T-helper 2 cell treated with Interferon-gamma antibody and Interleukin-4, amounts not matched to agents 5 μg/mL and 100 μg/mL, for 36 hours (primary cell): ENCODE measurements around the gene TK1.

Experiments used
- DNase-seq: peaks from one replicate; pipeline ENCODE4 v3.0.0; 2021; ENCODE audit warnings: low spot score
- H3K27ac Mint-ChIP-seq: one replicate; pipeline ENCODE4 v1.8.0; 2021; ENCODE audit warnings: mild to moderate bottlenecking, mixed read lengths
- H3K27me3 Mint-ChIP-seq: one replicate; pipeline ENCODE4 v1.8.0; 2021; ENCODE audit warnings: low read depth, mixed read lengths
- H3K36me3 Mint-ChIP-seq: one replicate; pipeline ENCODE4 v1.8.0; 2021; ENCODE audit warnings: low read depth, mixed read lengths
- H3K4me1 Mint-ChIP-seq: one replicate; pipeline ENCODE4 v1.8.0; 2021; ENCODE audit warnings: low read depth, mixed read lengths
- H3K4me3 Mint-ChIP-seq: one replicate; pipeline ENCODE4 v1.8.0; 2022; ENCODE audit warnings: mild to moderate bottlenecking, moderate library complexity, mixed read lengths
- H3K9me3 Mint-ChIP-seq: one replicate; pipeline ENCODE4 v1.8.0; 2021; ENCODE audit warnings: mixed read lengths

Gene TK1

DNA sequence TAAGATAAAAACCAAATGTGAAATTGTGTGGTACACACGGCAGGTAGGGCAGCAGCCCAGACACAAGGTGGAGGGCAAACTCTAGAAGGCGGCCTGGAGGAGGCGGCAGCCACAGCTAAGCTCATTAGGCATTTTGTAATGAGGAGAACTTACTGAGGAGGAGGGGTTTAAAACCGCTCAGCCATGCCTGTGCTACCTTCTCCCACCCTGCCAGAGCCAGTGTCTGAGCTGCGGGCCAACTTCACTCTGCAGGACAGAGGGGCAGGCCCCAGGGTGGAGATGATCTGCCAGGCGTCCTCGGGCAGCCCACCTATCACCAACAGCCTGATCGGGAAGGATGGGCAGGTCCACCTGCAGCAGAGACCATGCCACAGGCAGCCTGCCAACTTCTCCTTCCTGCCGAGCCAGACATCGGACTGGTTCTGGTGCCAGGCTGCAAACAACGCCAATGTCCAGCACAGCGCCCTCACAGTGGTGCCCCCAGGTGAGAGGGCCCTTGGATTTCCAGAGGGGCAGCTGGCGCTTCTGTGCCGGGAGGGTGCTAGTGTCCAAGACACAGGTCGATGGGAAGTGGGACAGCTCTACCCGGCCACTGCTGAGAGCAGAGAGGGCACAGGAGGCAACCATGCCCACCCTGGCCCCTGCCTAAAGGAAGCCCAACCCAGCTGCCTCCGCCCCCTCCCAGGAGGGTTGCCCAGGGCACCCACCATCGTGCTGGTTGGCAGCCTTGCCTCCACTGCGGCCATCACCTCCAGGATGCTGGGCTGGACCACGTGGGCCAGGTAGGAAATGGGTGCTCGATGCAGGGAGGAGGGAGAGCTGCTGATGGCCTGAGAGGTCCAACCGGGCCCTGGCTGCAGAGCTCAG is 22.7 kb downstream of the TK1 start:
- H3K36me3 Mint-ChIP-seq = no peaks in the 10 kb centered on the region
- no peak overlapping the region for H3K27ac Mint-ChIP-seq
- H3K4me1 Mint-ChIP-seq = peaks cover 6% of the 10 kb centered on the region
- H3K27me3 Mint-ChIP-seq = no peaks in the 10 kb centered on the region
- H3K4me3 Mint-ChIP-seq = no peak overlapping the region
- no peak for DNase-seq
- no peaks in the 10 kb centered on the region for H3K9me3 Mint-ChIP-seq

DNA sequence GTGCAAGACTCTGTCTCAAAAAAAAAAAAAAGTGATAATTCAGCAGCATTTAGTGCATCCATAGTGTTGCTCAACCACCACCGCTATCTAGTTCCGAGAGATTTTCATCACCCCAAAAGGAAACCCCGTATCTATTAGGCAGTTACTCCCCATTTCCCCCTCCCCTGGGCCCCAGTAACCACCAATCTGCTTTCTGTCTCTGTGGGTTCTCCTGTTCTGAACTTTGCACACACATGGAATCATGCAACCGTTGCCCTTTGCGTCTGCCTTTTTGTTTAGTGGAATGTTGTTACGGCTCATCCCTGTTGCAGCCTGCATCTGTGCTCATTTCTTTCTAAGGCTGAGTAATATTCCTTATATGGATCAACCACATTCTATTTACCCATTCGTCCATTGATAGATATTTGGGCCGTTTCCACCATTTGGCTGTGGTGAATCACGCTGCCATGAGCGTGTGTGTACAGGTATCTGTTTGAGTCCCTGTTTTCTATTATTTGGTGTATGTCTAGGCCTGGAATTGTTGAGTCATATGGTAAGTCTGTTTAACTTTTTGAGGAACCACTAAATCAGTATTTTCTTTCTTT is 27.2 kb downstream of the TK1 start:
- H3K9me3 Mint-ChIP-seq = no peaks in the 10 kb centered on the region
- no peak overlapping the region for H3K4me3 Mint-ChIP-seq
- H3K36me3 Mint-ChIP-seq = no peaks in the 10 kb centered on the region
- DNase-seq = no peak
- peak overlapping the region; percentile 53 for H3K27ac Mint-ChIP-seq
- no peaks in the 10 kb centered on the region for H3K27me3 Mint-ChIP-seq
- H3K4me1 Mint-ChIP-seq = peaks cover 8% of the 10 kb centered on the region

DNA sequence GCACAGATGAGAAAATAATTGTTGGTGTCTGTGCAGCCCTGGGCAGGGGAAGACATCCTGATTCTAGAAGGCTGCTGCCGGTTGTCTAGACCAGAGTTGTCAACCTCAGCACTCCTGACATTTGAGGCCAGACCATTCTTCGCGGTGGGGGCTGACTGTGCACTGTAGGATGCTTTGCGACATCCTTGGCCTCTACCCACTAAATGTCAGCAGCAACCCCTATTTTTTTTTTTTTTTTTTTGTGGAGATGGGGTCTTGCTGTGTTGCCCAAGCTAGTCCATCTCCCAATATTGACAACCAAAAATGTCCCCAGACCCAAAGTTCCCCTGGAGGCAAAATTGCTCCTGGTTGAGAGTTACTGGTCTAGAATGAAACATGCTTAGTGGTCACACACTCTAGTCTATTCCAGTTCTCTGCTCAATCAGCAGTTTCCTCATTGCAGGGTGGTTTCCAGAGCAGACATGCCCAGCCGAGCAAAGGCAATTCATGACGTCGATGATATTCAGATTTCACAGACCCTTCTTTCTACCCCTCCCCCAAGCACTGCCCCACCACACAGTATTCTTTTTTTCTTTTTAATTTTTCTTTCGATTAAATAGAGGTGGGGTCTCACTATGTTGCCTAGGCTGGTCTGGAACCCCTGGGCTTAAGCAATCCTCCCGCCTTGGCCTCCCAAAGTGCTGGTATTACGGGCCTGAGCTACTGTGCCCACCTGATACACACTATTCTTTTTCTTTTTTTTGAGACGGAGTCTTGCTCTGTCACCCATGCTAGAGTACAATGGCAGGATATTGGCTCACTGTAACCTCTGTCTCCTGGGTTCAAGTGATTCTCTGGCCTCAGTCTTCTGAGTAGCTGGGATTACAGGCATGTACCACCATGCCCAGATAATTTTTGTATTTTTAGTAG is 31.7 kb downstream of the TK1 start:
- no peaks in the 10 kb centered on the region for H3K27me3 Mint-ChIP-seq
- H3K4me1 Mint-ChIP-seq = peaks cover 8% of the 10 kb centered on the region
- H3K36me3 Mint-ChIP-seq = no peaks in the 10 kb centered on the region
- H3K4me3 Mint-ChIP-seq = no peak overlapping the region
- no peak for DNase-seq
- H3K27ac Mint-ChIP-seq = no peak overlapping the region
- no peaks in the 10 kb centered on the region for H3K9me3 Mint-ChIP-seq

- Mint-ChIP-seq H3K9me3 (no peaks in the 10 kb centered on the region), H3K27me3 (no peaks in the 10 kb centered on the region), H3K36me3 (no peaks in the 10 kb centered on the region), H3K27ac (no peak overlapping the region), H3K4me3 (no peak overlapping the region), H3K4me1 (peaks cover 8% of the 10 kb centered on the region)
- DNase-seq = no peak
These were observed 35.3 kb downstream of the TK1 start for GRCh38 chr17:78151514-78152008.

DNA sequence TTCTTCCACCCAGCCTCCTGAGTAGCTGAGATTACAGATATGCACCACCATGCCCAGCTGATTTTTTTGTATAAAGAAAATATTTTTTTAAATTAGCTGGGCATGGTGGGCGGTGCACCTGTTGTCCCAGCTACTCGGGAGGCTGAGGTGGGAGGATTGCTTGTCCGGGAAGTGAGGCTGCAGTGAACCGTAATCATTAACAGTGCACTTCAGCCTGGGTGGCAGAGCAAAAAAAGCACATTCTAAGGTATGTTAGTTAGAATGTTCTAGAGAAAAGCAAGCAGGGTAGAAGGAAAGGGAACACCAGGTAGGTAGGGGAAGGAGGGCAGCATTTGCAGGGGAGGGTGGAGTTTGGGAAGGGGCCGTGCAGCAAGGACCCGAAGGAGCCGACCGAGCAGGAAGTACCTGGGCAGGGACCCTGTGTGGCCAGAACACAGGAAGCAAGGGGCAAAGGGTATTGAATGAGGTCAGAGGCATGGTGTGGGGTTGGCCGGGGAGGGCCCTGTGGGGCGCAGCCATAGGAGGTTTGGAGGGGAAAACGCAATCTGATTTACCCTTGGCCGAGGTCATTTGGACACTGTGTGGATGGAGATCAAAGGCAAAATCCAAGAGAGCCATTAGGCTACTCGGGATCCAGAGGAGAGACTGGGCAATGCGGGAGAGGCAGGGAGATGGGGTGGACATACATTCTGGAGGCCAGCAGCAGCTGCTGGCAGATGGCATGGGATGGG is 38.4 kb downstream of the TK1 start:
- H3K4me3 Mint-ChIP-seq = no peak overlapping the region
- H3K27me3 Mint-ChIP-seq = no peaks in the 10 kb centered on the region
- no peaks in the 10 kb centered on the region for H3K36me3 Mint-ChIP-seq
- H3K9me3 Mint-ChIP-seq = no peaks in the 10 kb centered on the region
- H3K27ac Mint-ChIP-seq = no peak overlapping the region
- peaks cover 6% of the 10 kb centered on the region for H3K4me1 Mint-ChIP-seq
- no peak for DNase-seq

- H3K4me1 Mint-ChIP-seq = peaks cover 6% of the 10 kb centered on the region
- H3K27me3 Mint-ChIP-seq = no peaks in the 10 kb centered on the region
- no peak for DNase-seq
- H3K9me3 Mint-ChIP-seq = no peaks in the 10 kb centered on the region
- H3K36me3 Mint-ChIP-seq = peaks cover 5% of the 10 kb centered on the region
- no peak overlapping the region for H3K27ac Mint-ChIP-seq
- no peak overlapping the region for H3K4me3 Mint-ChIP-seq
These were observed 39.4 kb downstream of the TK1 start for GRCh38 chr17:78147315-78147998.

- Mint-ChIP-seq H3K27ac (no peak overlapping the region), H3K9me3 (no peaks in the 10 kb centered on the region), H3K4me3 (no peak overlapping the region), H3K36me3 (peaks cover 10% of the 10 kb centered on the region), H3K4me1 (peaks cover 6% of the 10 kb centered on the region), H3K27me3 (no peaks in the 10 kb centered on the region)
- no peak for DNase-seq
These were observed 40.0 kb downstream of the TK1 start for GRCh38 chr17:78146881-78147280.

DNA sequence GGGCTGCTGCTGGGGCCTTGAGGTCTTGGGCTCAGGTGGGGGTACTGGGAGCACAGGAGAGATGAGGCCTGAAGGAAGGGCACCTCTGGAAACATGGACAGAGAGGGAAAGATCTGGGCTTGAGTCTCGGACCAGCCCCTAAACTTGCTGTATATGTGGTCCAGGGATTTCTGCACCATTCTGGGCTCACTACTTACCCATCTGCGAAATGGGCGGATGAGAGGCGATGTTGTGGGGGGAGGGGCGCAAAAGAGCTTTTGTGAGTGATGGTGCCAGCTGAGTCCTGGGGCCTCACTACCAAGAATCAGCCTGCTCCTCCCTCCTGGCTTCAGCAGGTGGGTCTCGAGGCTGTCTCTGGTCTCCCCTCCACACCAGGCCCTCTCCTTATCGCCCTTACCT is 40.4 kb downstream of the TK1 start:
- DNase-seq = no peak
- Mint-ChIP-seq H3K4me1 (peaks cover 6% of the 10 kb centered on the region), H3K4me3 (no peak overlapping the region), H3K27me3 (no peaks in the 10 kb centered on the region), H3K9me3 (no peaks in the 10 kb centered on the region), H3K36me3 (peaks cover 10% of the 10 kb centered on the region), H3K27ac (no peak overlapping the region)

DNA sequence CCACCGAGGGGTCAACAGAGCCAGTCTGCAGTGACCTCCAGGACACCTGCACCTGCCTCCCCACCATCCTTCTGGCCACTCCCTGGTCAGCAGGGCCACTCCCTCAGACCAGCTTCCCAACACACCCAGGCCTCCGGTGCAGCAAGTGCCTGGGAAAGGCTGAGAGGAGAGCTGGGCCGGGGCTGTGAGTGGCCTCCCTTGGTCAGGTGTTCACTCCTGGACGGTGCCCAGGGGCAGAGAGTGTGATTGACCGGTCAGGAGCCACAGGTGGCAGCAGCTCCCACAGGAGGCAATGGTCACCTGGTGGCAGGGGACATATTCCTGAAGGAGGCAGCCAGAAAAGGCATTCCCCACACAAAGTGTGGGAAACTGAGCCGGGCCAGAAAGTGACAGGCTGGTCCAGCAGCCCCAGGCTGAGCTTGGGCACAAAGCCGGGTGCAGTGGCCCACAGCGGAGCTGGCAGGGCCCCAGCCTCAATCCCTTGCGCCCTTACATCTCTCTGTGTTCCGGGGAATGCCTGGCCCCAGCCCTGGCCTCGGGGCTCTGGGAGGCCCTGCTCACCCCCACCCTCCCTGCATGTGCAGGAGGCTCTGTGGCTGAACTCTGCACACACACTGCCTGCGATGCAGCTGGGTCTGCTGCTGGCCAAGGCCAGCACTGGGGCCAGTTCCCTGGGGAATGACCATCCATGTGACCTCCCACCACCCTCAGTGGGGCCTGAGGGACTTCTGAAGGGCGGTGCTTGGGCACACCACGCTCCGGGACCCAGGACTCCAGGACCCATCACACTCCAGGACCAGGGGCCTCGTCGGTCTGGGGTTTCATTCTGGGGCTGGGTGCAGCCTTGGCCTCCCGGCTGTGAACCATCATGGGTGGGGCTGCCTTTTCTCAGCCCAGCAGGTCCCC is 41.9 kb downstream of the TK1 start:
- H3K9me3 Mint-ChIP-seq = no peaks in the 10 kb centered on the region
- no peaks in the 10 kb centered on the region for H3K27me3 Mint-ChIP-seq
- H3K27ac Mint-ChIP-seq = no peak overlapping the region
- H3K36me3 Mint-ChIP-seq = peaks cover 18% of the 10 kb centered on the region
- H3K4me1 Mint-ChIP-seq = peaks cover 14% of the 10 kb centered on the region
- DNase-seq = no peak
- no peak overlapping the region for H3K4me3 Mint-ChIP-seq

GRCh38 chr17:78144147-78144719 is 42.6 kb downstream of the TK1 start:
- DNase-seq = no peak
- no peaks in the 10 kb centered on the region for H3K9me3 Mint-ChIP-seq
- peaks cover 19% of the 10 kb centered on the region for H3K4me1 Mint-ChIP-seq
- peak overlapping the region; percentile 21 for H3K27ac Mint-ChIP-seq
- H3K27me3 Mint-ChIP-seq = no peaks in the 10 kb centered on the region
- H3K4me3 Mint-ChIP-seq = no peak overlapping the region
- H3K36me3 Mint-ChIP-seq = peaks cover 21% of the 10 kb centered on the region

DNA sequence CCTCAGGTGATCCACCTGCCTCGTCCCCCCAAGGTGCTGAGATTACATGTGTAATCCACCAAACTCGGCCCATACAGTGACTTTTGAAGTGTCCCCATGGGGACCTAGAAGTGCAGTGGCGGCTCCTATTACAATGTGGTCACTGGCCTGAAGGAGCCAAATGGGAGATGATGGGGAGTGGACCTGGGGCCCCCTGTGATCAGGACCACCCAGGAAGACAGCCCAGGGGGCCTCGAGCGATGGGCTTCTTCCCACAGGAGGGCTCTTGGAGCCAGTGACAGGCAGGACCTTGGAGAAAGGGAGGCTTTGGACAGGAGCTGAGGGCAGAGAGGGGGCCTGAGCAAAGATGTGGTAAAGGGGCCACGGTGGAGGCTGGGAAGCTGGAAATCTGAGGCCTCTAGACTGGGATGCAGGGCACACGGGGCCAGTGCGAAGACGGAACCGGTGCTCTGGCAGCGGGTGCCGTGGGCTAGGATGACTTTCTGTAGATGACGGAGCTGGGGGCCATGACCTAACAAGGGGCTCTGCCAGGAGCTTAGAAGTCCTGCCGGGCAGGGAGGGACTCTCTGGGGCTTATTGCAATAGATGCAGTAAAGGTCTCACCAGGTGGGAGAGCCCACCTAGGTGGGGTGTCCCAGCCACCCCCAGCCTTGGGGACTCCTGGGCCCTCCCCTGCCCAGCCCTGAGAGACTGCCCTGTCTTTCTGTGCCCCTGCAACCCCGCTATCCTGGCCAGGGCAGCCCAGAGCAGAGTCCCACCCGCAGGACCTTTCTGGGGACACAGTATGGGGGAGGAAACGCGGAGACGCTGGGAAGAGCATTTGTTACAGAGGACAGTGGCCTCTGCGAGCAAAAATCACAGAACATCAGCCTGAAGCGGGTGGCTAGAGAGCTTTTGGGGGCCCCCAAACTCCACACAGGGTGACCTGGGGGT is 43.4 kb downstream of the TK1 start:
- H3K4me1 Mint-ChIP-seq = peaks cover 22% of the 10 kb centered on the region
- H3K27ac Mint-ChIP-seq = peak overlapping the region; percentile 62
- no peak for DNase-seq
- no peaks in the 10 kb centered on the region for H3K9me3 Mint-ChIP-seq
- no peak overlapping the region for H3K4me3 Mint-ChIP-seq
- peaks cover 29% of the 10 kb centered on the region for H3K36me3 Mint-ChIP-seq
- no peaks in the 10 kb centered on the region for H3K27me3 Mint-ChIP-seq
